HG02623 (cell line): ENCODE data around the gene MTHFR.

Experiments used
- ATAC-seq: cut with Tn5 transposase; IDR thresholded peaks from one replicate; pipeline ENCODE4 v1.9.1; 2021; ENCODE audit warnings: moderate library complexity; ENCODE audit not compliant: unreplicated experiment

The MTHFR gene

DNA sequence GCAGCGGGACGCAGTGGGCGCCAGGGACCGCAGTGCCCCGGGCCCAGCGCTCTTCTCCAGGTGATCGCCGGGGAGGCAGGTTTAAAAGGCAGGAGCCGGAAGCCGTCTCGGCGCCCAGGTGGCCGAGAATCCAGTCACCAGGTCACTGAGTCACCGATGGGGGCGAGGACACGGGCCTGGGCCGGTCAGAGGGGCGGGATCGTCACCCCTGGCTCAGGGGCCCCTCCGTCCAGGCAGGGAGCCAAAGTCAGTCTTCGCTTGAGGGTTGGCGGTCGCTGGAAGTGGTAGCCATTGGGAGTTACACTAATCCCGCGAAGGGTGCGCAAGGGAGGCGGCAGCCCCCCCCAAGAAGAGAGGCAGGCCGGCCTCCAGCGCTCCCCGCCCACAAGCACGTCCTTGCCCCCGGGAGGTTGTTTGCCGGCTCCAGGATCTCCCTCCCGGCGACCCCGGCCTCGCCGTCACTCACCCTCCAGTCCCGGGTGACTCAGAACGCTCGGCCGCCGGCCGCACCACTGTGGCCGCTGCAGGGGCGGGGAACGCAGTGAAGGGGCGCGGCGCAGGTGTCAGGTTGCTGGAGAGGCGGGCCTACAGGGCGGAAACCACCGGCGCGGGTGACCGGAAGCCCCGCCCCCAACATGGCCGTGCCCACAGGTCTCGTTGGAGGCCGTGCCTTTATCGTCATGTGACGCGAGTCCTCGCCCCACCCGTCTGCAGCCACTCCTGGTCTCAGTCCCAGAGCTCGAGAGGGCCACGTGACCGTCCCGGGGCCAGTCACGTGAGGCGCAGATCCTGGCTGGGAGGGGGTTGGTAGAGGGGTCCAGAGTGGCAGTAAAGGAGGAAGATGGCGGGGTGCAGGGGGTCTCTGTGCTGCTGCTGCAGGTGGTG lies at the start of gene MTHFR, which contains the start of gene CLCN6:
Gene MTHFR, minus strand, starts transcription at position 543 of the 885 bp plus-strand sequence. CDS start 2,848 bp downstream, outside the sequence.
Gene CLCN6, plus strand, starts transcription at position 770 of the 885 bp plus-strand sequence. Its CDS starts 72 bp downstream, at position 842.
- peak; percentile 84 for ATAC-seq

- ATAC-seq, result no peak
These were observed 49.7 kb upstream of the MTHFR start for GRCh38 chr1:11855430-11855829.

DNA sequence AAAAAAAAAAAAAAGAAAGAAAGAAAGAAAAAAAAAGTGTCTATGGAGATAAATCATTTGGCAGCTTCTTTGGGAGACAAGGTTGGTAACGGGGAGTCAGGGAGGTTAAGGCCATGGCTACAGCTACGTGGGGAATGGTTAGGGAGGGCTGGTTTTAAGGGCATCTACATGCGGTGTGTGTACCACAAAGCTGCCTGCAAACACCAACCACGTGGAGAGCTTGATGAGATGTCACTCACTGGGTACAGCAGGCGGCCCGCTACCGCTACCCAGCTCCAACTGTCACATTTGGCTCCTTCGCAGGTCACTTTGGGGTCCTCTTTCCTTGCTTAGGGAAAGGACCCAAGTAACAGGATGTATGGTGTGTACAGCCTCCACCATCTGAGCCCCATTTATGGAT lies 48.8 kb upstream of the MTHFR start:
- ATAC-seq, result no peak

GRCh38 chr1:11851180-11851579 lies 45.4 kb upstream of the MTHFR start:
- ATAC-seq, result no peak

DNA sequence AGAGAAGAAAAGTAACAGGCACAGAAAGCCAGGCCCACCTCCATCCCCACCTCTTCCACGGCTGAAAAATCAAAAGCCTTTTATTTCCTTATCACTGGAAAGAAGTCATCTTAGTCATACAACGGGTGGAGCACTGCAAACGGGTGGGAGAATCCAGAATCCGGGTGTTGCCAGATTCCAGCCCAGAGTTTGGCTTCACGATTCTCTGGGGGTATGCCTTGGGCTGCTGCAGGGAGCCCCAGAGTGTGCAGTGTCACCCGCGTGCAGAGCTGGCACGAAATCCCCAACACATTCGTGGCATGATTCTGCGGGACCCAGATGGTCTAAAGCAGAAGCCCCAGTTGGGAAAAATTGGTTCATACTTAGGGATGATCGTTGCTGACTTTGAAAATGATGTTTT lies 44.4 kb upstream of the MTHFR start:
- no peak for ATAC-seq

GRCh38 chr1:11848373-11848700 lies 42.6 kb upstream of the MTHFR start:
- ATAC-seq, result no peak

DNA sequence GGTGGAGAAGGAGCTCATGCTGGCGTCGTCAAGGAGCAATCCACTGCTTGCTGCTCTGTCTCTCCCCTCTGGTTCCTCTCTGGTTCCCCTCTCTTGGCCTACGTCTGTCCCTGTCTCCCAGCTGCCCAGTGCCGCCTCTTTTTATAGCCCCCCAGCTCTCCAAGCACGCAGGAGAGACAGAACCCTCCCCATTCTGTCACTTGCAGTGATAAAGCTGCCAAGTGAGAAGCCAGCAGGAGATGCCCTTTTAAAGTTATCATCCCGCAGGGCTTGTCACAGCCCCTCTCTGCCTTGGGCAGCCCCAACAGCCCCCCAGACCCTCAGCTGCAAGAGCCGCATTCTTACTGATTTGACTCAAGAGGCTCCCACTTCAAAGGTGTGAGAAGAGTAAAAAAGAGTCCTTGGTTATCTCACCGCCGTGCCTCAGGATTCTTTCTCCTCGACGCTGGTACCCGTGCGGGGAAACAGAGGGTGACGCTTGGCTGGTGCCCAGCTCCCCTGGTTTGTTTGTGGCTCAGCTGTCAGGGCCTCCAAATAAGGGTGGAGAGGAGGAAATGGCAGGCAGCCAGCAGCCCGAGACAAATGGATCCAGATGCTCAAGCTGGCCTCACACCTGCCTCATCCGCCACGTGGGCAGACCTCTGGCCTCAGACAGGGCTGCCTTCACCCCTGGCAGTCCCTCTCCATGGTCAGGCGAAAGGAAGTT lies 42.1 kb upstream of the MTHFR start, which contains the start of gene NPPA:
Gene NPPA, minus strand, starts transcription at position 117 of the 706 bp plus-strand sequence. Its CDS starts 99 bp downstream, at position 18.
- no peak for ATAC-seq

GRCh38 chr1:11845641-11846335 lies 40.0 kb upstream of the MTHFR start:
- no peak for ATAC-seq

DNA sequence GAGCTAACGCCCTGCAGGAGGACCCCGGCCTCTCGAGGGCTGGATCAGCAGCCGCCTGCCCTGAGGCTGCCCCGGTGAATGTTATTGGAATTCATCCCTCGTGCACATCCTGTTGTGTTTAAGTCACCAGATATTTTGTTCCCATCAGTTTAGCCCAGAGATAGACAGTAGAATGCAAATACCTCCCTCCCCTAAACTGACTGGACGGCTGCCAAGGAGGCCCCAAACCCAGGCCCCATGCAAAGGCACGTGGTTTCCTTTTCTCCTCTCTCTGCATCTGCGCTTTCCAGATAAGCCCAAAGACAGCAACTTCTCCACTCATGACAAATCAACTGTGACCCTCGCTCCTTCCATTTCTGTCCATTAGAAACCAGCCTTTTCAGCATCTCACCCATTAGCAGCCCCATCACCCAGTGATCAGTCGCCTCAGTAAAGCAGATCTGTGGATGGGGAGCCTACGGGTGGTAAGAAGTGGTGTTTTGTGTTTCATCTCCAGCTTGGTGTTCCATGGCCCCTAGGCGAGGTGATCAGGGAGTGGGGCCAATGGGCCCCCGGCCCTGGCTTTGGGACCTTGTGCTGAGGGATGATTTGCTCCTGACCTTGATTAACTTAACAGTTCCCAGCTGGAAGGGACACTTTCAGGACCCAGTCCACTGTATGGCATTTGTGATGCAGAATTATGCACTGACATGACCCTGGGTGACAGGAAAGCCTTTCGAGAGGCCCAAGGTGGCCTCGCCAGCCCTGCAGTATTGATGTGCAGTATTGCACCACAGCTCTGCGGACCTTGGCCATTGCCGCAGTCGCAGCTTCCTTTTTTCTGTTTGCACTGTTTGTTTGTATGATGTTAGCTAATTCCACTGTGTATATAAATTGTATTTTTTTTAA lies 36.6 kb upstream of the MTHFR start:
- no peak for ATAC-seq

- no peak for ATAC-seq
These were observed 35.7 kb upstream of the MTHFR start for GRCh38 chr1:11841245-11842153.

DNA sequence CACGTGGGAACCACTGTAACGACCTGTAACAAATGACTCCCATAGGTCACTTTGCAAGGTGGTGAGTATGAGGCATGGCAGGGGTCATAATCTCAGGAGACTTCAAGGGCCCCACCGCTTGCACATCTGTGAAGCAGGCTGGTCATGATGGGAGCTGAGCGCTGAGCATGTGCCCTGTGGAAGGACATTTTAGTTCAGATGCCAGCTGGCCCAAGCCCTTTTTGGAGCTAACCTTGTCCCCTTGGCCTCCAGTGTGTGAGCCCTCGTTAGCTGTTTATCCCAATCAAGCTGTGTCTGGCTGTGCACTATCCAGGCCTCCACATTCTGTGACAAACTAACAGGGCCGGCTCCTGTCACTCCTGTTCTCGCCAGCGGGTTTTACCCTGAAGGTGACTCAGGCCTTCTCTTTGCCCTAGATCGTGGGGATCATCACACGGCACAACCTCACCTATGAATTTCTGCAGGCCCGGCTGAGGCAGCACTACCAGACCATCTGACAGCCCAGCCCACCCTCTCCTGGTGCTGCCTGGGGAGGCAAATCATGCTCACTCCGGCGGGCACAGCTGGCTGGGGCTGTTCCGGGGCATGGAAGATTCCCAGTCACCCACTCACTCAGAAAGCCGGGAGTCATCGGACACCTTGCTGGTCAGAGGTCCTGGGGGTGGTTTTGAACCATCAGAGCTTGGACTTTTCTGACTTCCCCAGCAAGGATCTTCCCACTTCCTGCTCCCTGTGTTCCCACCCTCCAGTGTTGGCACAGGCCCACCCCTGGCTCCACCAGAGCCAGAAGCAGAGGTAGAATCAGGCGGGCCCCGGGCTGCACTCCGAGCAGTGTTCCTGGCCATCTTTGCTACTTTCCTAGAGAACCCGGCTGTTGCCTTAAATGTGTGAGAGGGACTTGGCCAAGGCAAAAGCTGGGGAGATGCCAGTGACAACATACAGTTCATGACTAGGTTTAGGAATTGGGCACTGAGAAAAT lies 34.3 kb upstream of the MTHFR start:
- no peak for ATAC-seq

GRCh38 chr1:11838349-11839272 lies 32.8 kb upstream of the MTHFR start:
- ATAC-seq, result no peak

GRCh38 chr1:11837767-11838348 lies 32.1 kb upstream of the MTHFR start:
- ATAC-seq, result no peak

- ATAC-seq, result no peak
These were observed 31.4 kb upstream of the MTHFR start for GRCh38 chr1:11836955-11837766.

GRCh38 chr1:11835441-11836225 lies 29.9 kb upstream of the MTHFR start:
- ATAC-seq, result no peak
